ELF-1 (cell line): ENCODE measurements around the gene PRTG.

Source experiments
- DNase-seq: peaks from one replicate; pipeline ENCODE4 v3.0.0-alpha.2; 2016; ENCODE audit warnings: low read depth, low spot score

The PRTG gene

DNA sequence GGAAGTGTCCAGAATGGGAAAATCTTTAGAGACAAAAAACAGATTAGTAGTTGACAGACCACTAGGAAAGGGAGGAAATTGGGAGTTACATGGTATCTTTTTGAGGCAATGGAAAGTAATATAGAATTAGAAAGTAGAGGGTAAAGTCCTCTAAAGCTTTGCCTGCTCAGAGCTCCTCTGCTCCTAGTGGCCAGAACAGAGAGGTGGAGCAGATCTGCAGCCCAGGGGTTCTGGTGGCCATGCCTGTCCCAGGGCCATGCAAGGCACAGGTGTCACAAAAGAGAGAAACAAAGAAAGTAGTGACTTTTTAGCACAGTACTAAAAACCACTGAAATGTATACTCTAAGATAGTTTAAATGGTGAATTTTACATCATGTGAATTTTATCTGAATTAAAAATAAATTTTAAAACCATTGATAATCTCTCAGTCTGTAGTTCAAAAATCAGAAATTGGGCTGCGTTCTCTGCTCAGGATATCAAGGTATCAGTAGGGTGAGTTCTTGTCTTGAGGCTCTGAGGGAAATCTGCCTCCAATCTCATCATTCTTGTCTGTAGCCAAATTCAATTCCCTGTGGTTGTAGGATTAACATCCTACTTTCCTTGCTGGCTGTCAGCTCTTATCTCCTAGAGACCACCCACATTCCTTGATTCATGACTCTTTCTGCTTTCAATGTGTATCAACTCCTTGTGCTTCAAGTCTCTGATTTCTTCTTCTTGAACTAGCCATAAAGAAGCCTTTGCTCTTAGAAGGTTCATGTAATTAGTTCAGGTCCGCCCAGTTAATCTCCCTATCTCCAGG lies 178.4 kb downstream of the PRTG start:
- no peak for DNase-seq

- no peak for DNase-seq
Measured at GRCh38 chr15:55562601-55563000, 180.4 kb downstream of the PRTG start.
